AG10803 (cell line): ENCODE data around the gene RGS17.

Experiments
- DNase-seq: peaks from one replicate; pipeline ENCODE4 v3.0.0; 2010; ENCODE audit warnings: low read depth
- H3K4me3 ChIP-seq: 2 replicates; pipeline ENCODE4 v1.5.1; 2011; ENCODE audit warnings: mild to moderate bottlenecking, low read length, control low read depth
- TF ChIP-seq, protein P1 (sequence below): conservative IDR thresholded peaks from 2 replicates; pipeline ENCODE4 v1.5.1; 2011; ENCODE audit warnings: mild to moderate bottlenecking, low read length, control low read depth, inconsistent platforms

Gene RGS17, protein sequence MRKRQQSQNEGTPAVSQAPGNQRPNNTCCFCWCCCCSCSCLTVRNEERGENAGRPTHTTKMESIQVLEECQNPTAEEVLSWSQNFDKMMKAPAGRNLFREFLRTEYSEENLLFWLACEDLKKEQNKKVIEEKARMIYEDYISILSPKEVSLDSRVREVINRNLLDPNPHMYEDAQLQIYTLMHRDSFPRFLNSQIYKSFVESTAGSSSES

DNA sequence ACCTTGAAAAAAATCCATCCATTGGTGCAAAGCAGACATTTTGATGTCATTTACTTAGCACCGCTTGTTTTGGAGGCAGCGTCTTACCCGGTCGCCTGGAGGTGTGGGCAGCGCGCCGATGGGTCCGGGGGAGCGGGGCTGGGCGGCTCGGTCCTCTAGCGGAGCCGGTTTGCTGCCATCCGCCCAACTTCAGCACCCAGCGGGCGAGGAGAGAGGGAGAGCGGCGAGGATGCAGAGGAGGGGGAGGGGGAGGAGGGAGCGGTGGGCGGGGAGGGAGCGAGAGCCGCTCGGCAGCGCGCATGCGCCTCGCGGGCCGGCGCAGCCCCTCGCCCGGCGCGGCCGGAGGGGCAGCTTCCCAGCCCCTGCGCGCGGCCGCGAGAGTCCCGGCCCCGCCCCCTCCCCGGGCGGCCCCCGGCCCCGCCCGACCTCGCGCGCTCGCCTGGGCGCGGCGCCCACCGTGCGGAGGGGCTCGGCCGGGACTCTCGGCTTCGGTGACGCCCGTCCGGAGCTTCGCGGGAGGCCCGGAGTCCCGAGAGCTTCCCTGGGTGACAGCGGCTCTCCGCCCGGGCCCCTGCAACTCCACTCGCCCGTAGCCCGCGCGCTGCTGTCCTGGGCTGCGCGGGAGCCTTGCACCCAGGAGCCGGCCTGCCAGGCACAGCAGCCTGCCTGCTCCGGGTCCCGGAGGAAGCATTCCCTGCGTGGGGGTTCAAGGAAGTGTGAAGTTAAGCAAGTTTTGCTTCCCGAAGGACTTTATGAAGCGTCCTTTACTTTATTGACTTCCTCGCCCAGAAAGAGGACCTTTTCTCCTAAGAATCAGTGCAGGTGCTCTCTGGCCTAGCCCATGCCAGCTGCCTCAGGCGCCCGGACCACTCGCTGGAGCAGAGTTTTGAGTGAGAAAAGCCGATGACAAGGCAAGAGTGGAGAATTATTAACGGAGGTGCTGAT is at the start of gene RGS17:
Gene RGS17, minus strand, starts transcription at position 246 of the 945 bp plus-strand sequence. CDS start 87,264 bp downstream, outside the sequence.
- TF ChIP-seq, protein P1, sequence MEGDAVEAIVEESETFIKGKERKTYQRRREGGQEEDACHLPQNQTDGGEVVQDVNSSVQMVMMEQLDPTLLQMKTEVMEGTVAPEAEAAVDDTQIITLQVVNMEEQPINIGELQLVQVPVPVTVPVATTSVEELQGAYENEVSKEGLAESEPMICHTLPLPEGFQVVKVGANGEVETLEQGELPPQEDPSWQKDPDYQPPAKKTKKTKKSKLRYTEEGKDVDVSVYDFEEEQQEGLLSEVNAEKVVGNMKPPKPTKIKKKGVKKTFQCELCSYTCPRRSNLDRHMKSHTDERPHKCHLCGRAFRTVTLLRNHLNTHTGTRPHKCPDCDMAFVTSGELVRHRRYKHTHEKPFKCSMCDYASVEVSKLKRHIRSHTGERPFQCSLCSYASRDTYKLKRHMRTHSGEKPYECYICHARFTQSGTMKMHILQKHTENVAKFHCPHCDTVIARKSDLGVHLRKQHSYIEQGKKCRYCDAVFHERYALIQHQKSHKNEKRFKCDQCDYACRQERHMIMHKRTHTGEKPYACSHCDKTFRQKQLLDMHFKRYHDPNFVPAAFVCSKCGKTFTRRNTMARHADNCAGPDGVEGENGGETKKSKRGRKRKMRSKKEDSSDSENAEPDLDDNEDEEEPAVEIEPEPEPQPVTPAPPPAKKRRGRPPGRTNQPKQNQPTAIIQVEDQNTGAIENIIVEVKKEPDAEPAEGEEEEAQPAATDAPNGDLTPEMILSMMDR: no peak
- peak within 1 kb of the TSS; percentile 76 for H3K4me3 ChIP-seq
- peak; percentile 61 for DNase-seq

DNA sequence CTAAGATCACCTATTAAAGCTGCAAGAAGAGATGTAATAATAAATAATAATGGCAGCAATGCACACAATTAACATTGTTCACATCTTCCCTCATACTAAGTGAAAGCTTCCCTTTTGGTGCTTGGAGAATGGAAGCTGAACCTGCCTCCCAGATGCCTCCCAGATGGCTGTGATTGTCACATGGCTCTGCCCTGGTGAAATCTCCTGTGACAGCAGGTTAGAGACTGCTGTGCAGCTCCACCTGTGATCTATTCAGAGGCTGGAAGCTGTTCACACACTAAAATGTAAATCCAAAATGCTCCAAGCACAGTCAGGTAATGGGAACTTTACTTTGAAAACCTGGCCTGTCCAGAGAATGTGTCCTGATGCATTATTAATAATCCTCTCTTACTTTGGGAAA is 41.7 kb upstream of the RGS17 start:
- TF ChIP-seq, protein P1: no peak
- no peak for DNase-seq
- H3K4me3 ChIP-seq: no peak overlapping the region

DNA sequence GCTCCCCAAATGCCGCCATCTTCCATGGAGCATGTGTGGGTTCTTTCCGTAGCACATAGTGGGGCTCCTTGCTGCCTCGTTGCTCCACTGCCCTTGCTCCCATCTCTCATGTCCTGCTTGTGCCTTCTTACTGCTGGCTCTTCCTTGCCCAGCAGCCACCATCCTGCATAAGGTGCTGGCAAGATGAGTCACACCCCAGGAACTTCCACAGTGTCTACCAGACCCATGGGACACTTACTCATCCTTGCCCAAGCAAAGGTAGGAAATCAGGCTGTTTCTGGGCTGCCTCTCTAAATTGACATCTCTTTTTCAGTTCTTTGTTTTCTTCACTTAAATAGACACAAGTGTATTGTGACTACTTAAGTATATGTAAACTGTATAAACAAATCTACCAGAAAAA is 39.4 kb upstream of the RGS17 start:
- H3K4me3 ChIP-seq: no peak overlapping the region
- DNase-seq: peak; percentile 53
- TF ChIP-seq, protein P1: no peak

DNA sequence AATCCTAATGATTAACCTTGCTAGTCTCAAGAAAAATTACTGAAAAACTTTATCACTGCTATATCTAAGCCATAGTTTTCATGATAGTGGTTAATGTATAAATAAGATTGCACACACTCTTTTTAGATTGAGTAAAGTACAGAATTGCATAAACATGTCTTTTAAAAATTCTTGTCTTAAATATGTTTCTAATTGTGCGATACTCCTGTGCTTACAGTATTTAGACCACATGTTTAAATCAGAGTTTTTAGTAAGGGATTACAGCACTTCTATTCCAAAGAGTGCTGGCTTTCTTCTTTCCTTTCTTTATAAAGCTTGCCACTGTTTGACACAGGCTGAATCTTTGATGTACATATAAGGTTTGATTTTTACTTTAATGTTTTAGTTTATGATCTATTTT is 36.8 kb upstream of the RGS17 start:
- peak; percentile 49 for DNase-seq
- TF ChIP-seq, protein P1: no peak
- H3K4me3 ChIP-seq: no peak overlapping the region

DNA sequence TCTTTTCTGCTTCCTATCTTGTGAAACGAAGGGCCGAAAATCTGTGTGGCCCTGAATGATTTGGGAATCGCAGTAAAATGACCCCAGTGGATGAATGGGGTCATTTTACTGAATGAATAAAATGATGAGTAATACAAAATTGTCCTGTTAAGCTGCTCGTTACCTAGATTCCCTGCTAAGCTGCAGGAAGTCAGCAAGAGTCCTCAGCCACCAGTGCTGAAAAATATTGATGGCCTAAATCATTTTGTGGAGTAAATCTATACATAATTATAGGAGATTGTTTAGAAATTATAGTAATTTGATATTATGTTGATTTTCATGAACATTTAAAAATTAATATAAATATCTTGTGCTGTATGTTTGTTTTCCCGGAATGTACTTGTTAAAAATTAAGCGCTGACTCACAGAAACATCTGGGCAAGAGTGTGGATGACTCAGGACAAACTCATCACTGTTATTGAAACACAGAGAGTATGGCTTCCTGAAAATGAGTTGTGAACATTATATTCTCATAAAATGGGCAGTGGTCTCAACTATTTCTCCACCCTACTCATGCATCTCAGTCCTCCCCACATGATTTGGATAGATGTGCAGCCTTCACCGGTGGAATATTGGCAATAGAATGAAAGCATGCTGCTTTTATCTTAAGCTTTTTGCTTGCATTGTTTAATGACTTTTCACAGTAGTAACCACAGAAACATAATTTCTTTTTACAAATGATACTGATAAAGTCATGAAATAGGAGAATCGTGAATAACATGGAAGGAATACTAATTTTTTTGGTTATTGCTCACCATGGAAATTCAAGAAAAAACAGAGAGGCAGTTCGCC is 36.2 kb upstream of the RGS17 start:
- DNase-seq: peak; percentile 71
- TF ChIP-seq, protein P1: no peak

DNA sequence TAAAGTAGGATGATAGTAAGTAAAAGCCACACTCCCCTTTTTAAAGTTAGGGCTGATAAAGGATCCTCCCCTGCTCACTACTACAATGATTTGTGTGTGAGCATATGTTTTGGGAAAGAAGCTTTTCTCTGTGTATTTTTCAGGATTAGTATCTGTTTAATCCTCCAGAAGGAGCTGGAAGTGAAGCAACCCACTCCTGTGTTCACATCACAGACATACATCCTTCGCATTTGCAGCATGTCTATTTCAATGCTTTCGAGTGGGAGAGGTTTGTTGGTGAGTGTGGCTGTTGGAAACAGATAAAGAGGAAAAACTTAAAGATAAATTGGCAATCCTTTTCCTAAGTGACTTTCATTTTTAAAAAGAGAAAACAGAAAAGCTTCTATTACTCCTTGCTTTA is 31.6 kb upstream of the RGS17 start:
- TF ChIP-seq, protein P1: no peak
- H3K4me3 ChIP-seq: no peak overlapping the region
- DNase-seq: no peak

More for the DNA sequence above, 36.2 kb upstream of the RGS17 start:
- H3K4me3 ChIP-seq: no peak overlapping the region; the same call in 1 of the 2 replicates
